Measurements from ENCODE around the gene CCDC136. TPM values are rescaled to one million over a fixed set of nuclear protein-coding genes. Genes with fewer than 3 reads are reported as not detected.

Gene CCDC136
- total RNA-seq, 2 experiments from 2014 or later: 13.8 to 14.5 TPM

DNA sequence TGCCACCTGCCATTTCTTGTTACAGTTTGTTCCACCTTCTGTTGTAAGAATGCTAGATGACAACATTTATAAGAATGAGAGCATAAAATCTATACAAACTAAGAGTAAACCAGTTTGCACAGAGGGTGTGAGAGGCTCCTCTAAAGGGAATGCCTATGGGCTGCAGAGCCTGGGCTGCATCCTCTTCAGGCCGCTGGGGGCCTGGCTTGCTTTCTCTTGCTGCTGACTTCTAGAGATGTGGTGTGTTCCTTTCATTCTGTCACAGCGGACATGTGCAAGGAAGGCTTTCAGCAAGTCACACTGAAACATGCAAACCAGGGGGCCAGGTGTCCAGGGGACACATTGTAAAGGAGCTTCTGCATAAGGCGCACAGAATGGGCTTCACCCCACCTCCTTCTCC, 63.8 kb downstream of the CCDC136 start:
- H3K36me3 Mint-ChIP-seq: no peaks in the 10 kb centered on the region
- no peak overlapping the region for H3K4me3 Mint-ChIP-seq
- no peak overlapping the region for H3K27ac Mint-ChIP-seq
- H3K9me3 Mint-ChIP-seq: no peaks in the 10 kb centered on the region
- H3K27me3 Mint-ChIP-seq: peaks cover 1% of the 10 kb centered on the region
- POLR2A ChIA-PET: no interaction called here
- H3K4me1 Mint-ChIP-seq: peaks cover 2% of the 10 kb centered on the region
- ATAC-seq (ENCODE audit: low read depth) (no peak), DNase-seq (no peak)

DNA sequence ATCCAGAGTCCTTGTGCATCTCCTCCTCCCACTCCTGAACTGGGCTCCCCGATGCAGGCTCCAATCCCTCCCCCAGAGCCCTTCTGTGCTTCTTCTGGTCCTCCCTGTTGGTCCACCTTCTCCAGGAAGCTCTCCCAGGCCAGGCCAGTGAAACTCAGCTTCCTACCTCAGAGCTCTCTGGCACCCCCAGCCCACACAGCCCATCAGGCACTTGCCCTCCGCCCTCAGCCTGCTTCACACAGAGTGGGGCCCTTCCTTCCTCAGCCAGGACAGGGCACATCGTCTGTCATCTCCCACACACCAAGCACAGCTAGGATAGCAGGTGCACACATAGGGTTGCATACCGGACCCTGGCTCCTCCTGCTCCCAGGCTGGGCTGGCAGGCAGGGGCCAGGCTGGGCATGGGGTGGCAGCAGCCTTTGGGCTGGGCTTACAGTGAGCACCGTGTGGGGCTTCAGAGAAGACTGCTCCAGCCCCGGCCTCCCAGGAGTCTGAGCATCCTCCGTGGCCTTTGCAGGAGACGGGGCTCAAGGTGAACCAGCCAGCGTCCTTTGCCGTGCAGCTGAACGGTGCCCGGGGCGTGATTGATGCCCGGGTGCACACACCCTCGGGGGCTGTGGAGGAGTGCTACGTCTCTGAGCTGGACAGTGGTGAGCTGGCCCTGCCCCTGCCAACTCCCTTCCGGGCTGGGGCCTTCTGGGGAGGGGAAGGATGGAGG, 64.4 kb downstream of the CCDC136 start:
- H3K27ac Mint-ChIP-seq: no peak overlapping the region
- POLR2A ChIA-PET: no interaction called here
- peaks cover 1% of the 10 kb centered on the region for H3K27me3 Mint-ChIP-seq
- no peaks in the 10 kb centered on the region for H3K9me3 Mint-ChIP-seq
- no peak overlapping the region for H3K4me3 Mint-ChIP-seq
- ATAC-seq (ENCODE audit: low read depth) (no peak), DNase-seq (no peak)
- H3K4me1 Mint-ChIP-seq: peaks cover 2% of the 10 kb centered on the region
- H3K36me3 Mint-ChIP-seq: no peaks in the 10 kb centered on the region

DNA sequence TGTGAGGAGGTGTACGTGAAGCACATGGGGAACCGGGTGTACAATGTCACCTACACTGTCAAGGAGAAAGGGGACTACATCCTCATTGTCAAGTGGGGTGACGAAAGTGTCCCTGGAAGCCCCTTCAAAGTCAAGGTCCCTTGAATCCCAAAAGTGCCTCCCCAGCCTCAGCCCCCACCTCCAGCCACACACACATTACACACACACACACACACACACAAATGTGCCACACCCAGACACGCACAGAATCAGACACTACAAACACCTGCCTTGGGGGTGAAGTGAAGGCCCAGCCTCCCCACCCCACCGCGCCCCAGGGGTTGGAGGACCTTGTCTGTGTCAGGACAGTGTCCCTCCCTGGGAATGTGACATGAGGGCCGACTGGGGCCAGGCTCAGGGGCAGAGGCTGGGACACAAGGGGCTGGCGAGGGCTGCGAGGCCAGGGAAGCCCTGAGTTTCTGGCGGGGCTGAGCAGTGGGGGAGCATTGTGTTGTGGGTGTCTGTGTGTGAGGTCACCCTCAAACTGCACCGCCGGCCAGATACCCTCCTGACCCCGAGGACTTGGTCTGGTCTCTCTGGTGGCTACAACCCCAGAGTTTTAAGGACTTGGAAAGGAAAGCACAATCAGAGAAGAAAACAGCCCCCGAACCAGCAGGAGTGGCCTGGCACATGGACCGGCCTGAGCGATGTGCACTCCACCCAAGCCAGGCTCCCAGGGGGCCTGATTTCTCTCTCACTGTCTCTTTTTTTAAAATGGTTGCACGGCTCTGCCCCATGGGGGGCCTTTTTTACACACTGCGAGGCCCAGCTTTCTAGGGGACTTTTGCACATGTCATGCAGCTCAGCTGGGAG, 66.8 kb downstream of the CCDC136 start:
- ATAC-seq (ENCODE audit: low read depth) (no peak), DNase-seq (no peak)
- peaks cover 1% of the 10 kb centered on the region for H3K27me3 Mint-ChIP-seq
- POLR2A ChIA-PET: no interaction called here
- H3K36me3 Mint-ChIP-seq: no peaks in the 10 kb centered on the region
- H3K27ac Mint-ChIP-seq: no peak overlapping the region
- peaks cover 11% of the 10 kb centered on the region for H3K4me1 Mint-ChIP-seq
- H3K4me3 Mint-ChIP-seq: no peak overlapping the region
- H3K9me3 Mint-ChIP-seq: no peaks in the 10 kb centered on the region

- Mint-ChIP-seq H3K36me3 (no peaks in the 10 kb centered on the region), H3K9me3 (no peaks in the 10 kb centered on the region)
Observed at GRCh38 chr7:128859232-128860157, 67.7 kb downstream of the CCDC136 start.

GRCh38 chr7:128860158-128861073, 68.6 kb downstream of the CCDC136 start:
- POLR2A ChIA-PET: interaction anchor here (0.6 to 1.0 kb wide), 2 partner anchors 15 to 29 kb away, joined by 3 read pairs; no protein-coding TSS in a partner anchor
- Mint-ChIP-seq H3K4me3 (no peak overlapping the region), H3K9me3 (no peaks in the 10 kb centered on the region), H3K36me3 (no peaks in the 10 kb centered on the region), H3K4me1 (peaks cover 15% of the 10 kb centered on the region), H3K27ac (peak overlapping the region; percentile 3), H3K27me3 (peaks cover 1% of the 10 kb centered on the region)
- DNase-seq: no peak
- ATAC-seq (ENCODE audit: low read depth): no peak

More at GRCh38 chr7:128859232-128860157, 67.7 kb downstream of the CCDC136 start:
- POLR2A ChIA-PET: interaction anchor here (1.0 kb wide), 1 partner anchor 16 kb away, joined by 3 read pairs; no protein-coding TSS in a partner anchor
- DNase-seq (no peak), ATAC-seq (ENCODE audit: low read depth) (no peak)
- Mint-ChIP-seq H3K4me3 (no peak overlapping the region), H3K27me3 (peaks cover 1% of the 10 kb centered on the region), H3K27ac (no peak overlapping the region), H3K4me1 (peaks cover 15% of the 10 kb centered on the region)

DNA sequence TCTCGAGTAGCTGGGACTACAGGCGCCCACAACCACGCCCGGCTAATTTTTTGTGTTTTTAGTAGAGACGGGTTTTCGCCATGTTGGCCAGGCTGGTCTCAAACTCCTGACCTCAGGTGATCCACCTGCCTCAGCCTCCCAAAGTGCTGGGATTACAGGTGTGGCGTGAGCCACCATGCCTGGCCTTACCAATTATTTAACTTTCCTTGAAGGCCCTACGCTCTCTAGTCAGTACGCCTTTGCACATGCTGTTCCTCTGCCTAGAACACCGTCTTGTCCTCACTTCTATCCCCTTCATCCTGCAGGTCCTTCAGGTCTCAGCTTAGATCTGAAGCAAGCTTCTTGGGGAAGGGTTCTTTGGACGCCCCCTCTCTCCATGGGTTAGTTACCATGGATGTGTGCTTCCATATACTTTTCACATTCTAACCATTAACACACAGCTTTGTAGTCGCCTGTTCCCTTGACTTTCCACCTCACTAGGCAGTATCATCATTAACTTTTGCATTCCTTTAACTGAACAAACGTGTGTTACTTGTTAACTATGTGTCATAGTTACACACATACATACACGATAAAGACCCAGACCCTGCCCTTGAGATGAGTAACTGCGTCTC, 70.3 kb downstream of the CCDC136 start:
- Mint-ChIP-seq H3K4me1 (peaks cover 18% of the 10 kb centered on the region), H3K36me3 (no peaks in the 10 kb centered on the region), H3K27ac (peak overlapping the region; percentile 99), H3K9me3 (no peaks in the 10 kb centered on the region), H3K4me3 (peak overlapping the region; percentile 100), H3K27me3 (peaks cover 1% of the 10 kb centered on the region)
- no peak for ATAC-seq (ENCODE audit: low read depth)
- DNase-seq: no peak
- POLR2A ChIA-PET: interaction anchor here (0.7 to 1.5 kb wide), 9 partner anchors 7 to 192 kb away, joined by 3 to 11 read pairs (median 4); partner anchors contain the start of gene CCDC136

DNA sequence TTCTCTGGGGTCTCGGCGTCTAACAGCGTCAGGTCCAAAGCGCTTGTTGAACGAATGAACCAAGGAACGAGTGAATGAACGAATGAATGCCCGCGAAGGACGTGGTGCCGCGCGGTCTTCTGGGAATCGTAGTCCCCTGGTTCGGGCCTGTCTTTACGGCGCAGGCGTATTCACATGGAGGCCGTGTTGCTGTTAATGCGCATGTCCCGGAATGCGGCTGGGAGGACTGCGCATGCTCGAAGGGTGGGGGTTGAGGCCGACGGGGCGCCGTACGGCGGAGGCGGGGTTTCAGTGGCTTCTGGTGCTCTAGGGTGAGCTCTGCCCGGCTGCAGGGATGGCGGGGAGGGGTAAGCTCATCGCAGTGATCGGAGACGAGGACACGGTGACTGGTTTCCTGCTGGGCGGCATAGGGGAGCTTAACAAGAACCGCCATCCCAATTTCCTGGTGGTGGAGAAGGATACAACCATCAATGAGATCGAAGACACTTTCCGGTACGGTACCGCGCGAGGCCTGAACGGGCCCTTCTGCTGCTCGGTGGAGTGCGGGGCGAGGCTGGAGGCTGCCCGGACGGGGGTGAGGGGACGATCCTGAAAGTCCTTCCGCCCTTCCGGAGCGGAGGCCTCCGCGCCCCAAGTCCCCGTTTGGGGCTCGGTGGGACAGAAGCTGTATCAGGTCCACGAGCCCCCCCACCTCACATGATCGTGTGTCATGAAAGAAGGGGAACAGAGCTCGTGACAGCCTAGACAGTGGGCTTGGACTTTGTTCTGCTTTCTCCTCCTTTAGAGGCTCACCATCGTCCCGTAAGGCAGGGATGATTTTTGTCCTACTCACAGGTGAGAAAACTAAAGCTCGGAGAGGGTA, 71.0 kb downstream of the CCDC136 start, which contains the start of gene ATP6V1F:
ATP6V1F (plus strand) TSS at position 286 of the 862 bp plus-strand sequence; CDS start at position 335, 49 bp downstream.
- H3K9me3 Mint-ChIP-seq: no peaks in the 10 kb centered on the region
- H3K4me3 Mint-ChIP-seq: peak within 1 kb of the TSS; percentile 100
- DNase-seq (peak; percentile 99), ATAC-seq (ENCODE audit: low read depth) (peak; percentile 87)
- peaks cover 1% of the 10 kb centered on the region for H3K27me3 Mint-ChIP-seq
- peaks cover 2% of the 10 kb centered on the region for H3K36me3 Mint-ChIP-seq
- POLR2A ChIA-PET: interaction anchor here (0.6 to 1.5 kb wide), 9 partner anchors 8 to 190 kb away, joined by 3 to 11 read pairs (median 4); partner anchors contain the start of gene CCDC136
- H3K4me1 Mint-ChIP-seq: peaks cover 18% of the 10 kb centered on the region
- H3K27ac Mint-ChIP-seq: peak within 1 kb of the TSS; percentile 99

GRCh38 chr7:128863433-128863989, 71.7 kb downstream of the CCDC136 start:
- DNase-seq (peak; percentile 56), ATAC-seq (ENCODE audit: low read depth) (peak; percentile 31)
- Mint-ChIP-seq H3K9me3 (no peaks in the 10 kb centered on the region), H3K27me3 (peaks cover 1% of the 10 kb centered on the region), H3K27ac (peak overlapping the region; percentile 99), H3K4me1 (peaks cover 19% of the 10 kb centered on the region), H3K36me3 (peaks cover 3% of the 10 kb centered on the region), H3K4me3 (peak overlapping the region; percentile 100)
- POLR2A ChIA-PET: interaction anchor here (0.6 to 1.5 kb wide), 6 partner anchors 8 to 190 kb away, joined by 3 to 11 read pairs (median 6); partner anchors contain the start of gene CCDC136

DNA sequence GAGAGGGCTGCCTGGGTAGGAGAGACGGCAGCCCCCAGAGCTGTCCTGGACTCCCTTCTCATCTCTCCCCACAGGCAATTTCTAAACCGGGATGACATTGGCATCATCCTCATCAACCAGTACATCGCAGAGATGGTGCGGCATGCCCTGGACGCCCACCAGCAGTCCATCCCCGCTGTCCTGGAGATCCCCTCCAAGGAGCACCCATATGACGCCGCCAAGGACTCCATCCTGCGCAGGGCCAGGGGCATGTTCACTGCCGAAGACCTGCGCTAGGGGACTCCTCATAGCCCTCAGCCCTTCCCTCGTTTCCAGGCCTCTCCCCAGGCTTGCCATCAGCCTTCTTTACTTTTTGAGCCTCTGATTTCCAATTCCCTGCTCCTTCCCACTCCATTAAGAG, 73.5 kb downstream of the CCDC136 start:
- Mint-ChIP-seq H3K9me3 (no peaks in the 10 kb centered on the region), H3K27me3 (peaks cover 4% of the 10 kb centered on the region), H3K27ac (no peak overlapping the region), H3K36me3 (peaks cover 3% of the 10 kb centered on the region), H3K4me1 (peaks cover 21% of the 10 kb centered on the region), H3K4me3 (no peak overlapping the region)
- no peak for DNase-seq
- no peak for ATAC-seq (ENCODE audit: low read depth)
- POLR2A ChIA-PET: no interaction called here

GRCh38 chr7:128865996-128866877, 74.5 kb downstream of the CCDC136 start:
- POLR2A ChIA-PET: no interaction called here
- H3K27ac Mint-ChIP-seq: no peak overlapping the region
- H3K4me3 Mint-ChIP-seq: no peak overlapping the region
- H3K9me3 Mint-ChIP-seq: no peaks in the 10 kb centered on the region
- ATAC-seq (ENCODE audit: low read depth) (no peak), DNase-seq (no peak)
- peaks cover 9% of the 10 kb centered on the region for H3K27me3 Mint-ChIP-seq
- H3K36me3 Mint-ChIP-seq: peaks cover 3% of the 10 kb centered on the region
- peaks cover 22% of the 10 kb centered on the region for H3K4me1 Mint-ChIP-seq
